Neuronal stem cell (in vitro differentiated cells): ENCODE data around the gene PDK2.

Experiments
- DNase-seq: peaks from one replicate; pipeline ENCODE4 v3.0.0-alpha.2; 2013; ENCODE audit warnings: low spot score
- H2AFZ ChIP-seq: one replicate; pipeline ENCODE4 v1.6.1; 2013; ENCODE audit warnings: mild to moderate bottlenecking, low read length, inconsistent platforms
- H2AK5ac ChIP-seq: 2 replicates; pipeline ENCODE4 v1.6.1; 2013; ENCODE audit warnings: low read depth, mild to moderate bottlenecking, inconsistent platforms, low read length, moderate library complexity, mixed read lengths
- H2BK120ac ChIP-seq: 2 replicates; pipeline ENCODE4 v1.6.1; 2013; ENCODE audit warnings: low read depth, mild to moderate bottlenecking, inconsistent platforms, low read length, moderate library complexity, mixed read lengths
- H2BK12ac ChIP-seq: one replicate; pipeline ENCODE4 v1.6.1; 2013; ENCODE audit warnings: low read length, inconsistent platforms
- H2BK15ac ChIP-seq: 2 replicates; pipeline ENCODE4 v1.6.1; 2013; ENCODE audit warnings: mild to moderate bottlenecking, low read length, inconsistent platforms, mixed read lengths
- H2BK5ac ChIP-seq: one replicate; pipeline ENCODE4 v1.6.1; 2013; ENCODE audit warnings: inconsistent platforms, mild to moderate bottlenecking, low read length, moderate library complexity
- H3K14ac ChIP-seq: one replicate; pipeline ENCODE4 v1.6.1; 2013; ENCODE audit warnings: low read length, inconsistent platforms
- H3K18ac ChIP-seq: 2 replicates; pipeline ENCODE4 v1.6.1; 2013; ENCODE audit warnings: low read length, inconsistent platforms
- H3K23ac ChIP-seq: 2 replicates; pipeline ENCODE4 v1.6.1; 2013; ENCODE audit warnings: low read depth, mild to moderate bottlenecking, mixed read lengths, low read length, inconsistent platforms; ENCODE audit not compliant: poor library complexity
- H3K27ac ChIP-seq: replicated peaks from 3 replicates; pipeline ENCODE4 v1.5.1; 2013; ENCODE audit warnings: low read length, inconsistent platforms
- H3K27me3 ChIP-seq, 3 experiments: 2 replicates each; pipeline ENCODE4 v1.6.1; 2013; ENCODE audit warnings: low read length in 3 of 3, mild to moderate bottlenecking in 2 of 3, inconsistent platforms in 1 of 3, low read depth in 1 of 3, mixed read lengths in 1 of 3, moderate library complexity in 1 of 3; ENCODE audit not compliant: control insufficient read depth in 3 of 3, insufficient read depth in 3 of 3
- H3K36me3 ChIP-seq, 2 donors: replicated peaks in 1 of 2; 2 replicates each; pipeline ENCODE4 v1.6.1; 2013; ENCODE audit warnings: low read length in 2 of 2; ENCODE audit not compliant: control insufficient read depth in 2 of 2, insufficient read depth in 2 of 2
- H3K4ac ChIP-seq: 2 replicates; pipeline ENCODE4 v1.6.1; 2013; ENCODE audit warnings: inconsistent platforms, mild to moderate bottlenecking, low read length, moderate library complexity
- H3K4me1 ChIP-seq, 2 donors: 1 replicate in 1 of 2; 2 replicates in 1 of 2; pipeline ENCODE4 v1.6.1; 2013; ENCODE audit warnings: low read length in 2 of 2, low read depth in 1 of 2; ENCODE audit not compliant: control insufficient read depth in 2 of 2, insufficient read depth in 1 of 2
- H3K4me2 ChIP-seq: one replicate; pipeline ENCODE4 v1.6.1; 2013; ENCODE audit warnings: mild to moderate bottlenecking, low read length, inconsistent platforms; ENCODE audit not compliant: insufficient read depth, poor library complexity, severe bottlenecking
- H3K4me3 ChIP-seq, 2 donors: 2 replicates each; pipeline ENCODE4 v1.5.1; 2013; ENCODE audit warnings: low read length in 2 of 2, mild to moderate bottlenecking in 2 of 2, inconsistent platforms in 1 of 2, moderate library complexity in 1 of 2
- H3K79me1 ChIP-seq: one replicate; pipeline ENCODE4 v1.6.1; 2013; ENCODE audit warnings: low read depth, mild to moderate bottlenecking, inconsistent platforms, low read length, moderate library complexity
- H3K9ac ChIP-seq: one replicate; pipeline ENCODE4 v1.6.1; 2013; ENCODE audit warnings: mild to moderate bottlenecking, low read depth, low read length, inconsistent platforms; ENCODE audit not compliant: poor library complexity
- H3K9me3 ChIP-seq, 2 donors: replicated peaks in 1 of 2; 2 replicates each; pipeline versions ENCODE3 to v1.6.1; 2013; ENCODE audit warnings: low read length in 2 of 2, mild to moderate bottlenecking in 2 of 2, inconsistent platforms in 1 of 2, low read depth in 1 of 2, mixed read lengths in 1 of 2, moderate library complexity in 1 of 2; ENCODE audit not compliant: control insufficient read depth in 2 of 2, insufficient read depth in 1 of 2
- H4K8ac ChIP-seq: one replicate; pipeline ENCODE4 v1.6.1; 2013; ENCODE audit warnings: low read depth, mild to moderate bottlenecking, inconsistent platforms, low read length, moderate library complexity
- H4K91ac ChIP-seq: one replicate; pipeline ENCODE4 v1.6.1; 2013; ENCODE audit warnings: low read length, low read depth, mild to moderate bottlenecking, inconsistent platforms; ENCODE audit not compliant: poor library complexity
- WGBS, 2 donors: extraction: QIAGEN DNeasy Blood & Tissue Kit; methylation state at CpG; one replicate each; pipeline ENCODE4 v1.1.7; 2013; ENCODE audit warnings: missing lambda C conversion rate in 2 of 2, mixed read lengths in 1 of 2; ENCODE audit not compliant: insufficient read length in 2 of 2, insufficient replicate concordance in 1 of 2; ENCODE audit errors: extremely low coverage in 2 of 2; 5-methylcytosine and 5-hydroxymethylcytosine counted together

The PDK2 gene

GRCh38 chr17:50150354-50151040, 55.3 kb downstream of the PDK2 start, which contains the start of gene PPP1R9B:
Gene PPP1R9B (minus strand): TSS chr17:50150677. CDS start chr17:50150513, 164 bp downstream.
- Histone ChIP-seq H2BK12ac (no peak within 1 kb of the TSS), H4K8ac (no peak within 1 kb of the TSS), H4K91ac (no peak within 1 kb of the TSS), H3K4me3 (peak within 1 kb of the TSS; percentile 73 to 92), H3K9ac (peak within 1 kb of the TSS; percentile 99), H2BK5ac (peak within 1 kb of the TSS; percentile 80), H3K27ac (peak within 1 kb of the TSS; percentile 80), H3K79me1 (peaks cover 19% of the 10 kb centered on the region), H3K18ac (peak within 1 kb of the TSS; percentile 95), H2BK15ac (peak within 1 kb of the TSS; percentile 76), H2AK5ac (peak within 1 kb of the TSS; percentile 95), H3K9me3 (no peaks in the 10 kb centered on the region), H2BK120ac (no peak within 1 kb of the TSS), H3K27me3 (no peaks in the 10 kb centered on the region), H3K4me1 (peaks cover 20 to 27% of the 10 kb centered on the region in 2 donors), H3K14ac (peak within 1 kb of the TSS; percentile 77), H3K4ac (no peak within 1 kb of the TSS), H3K4me2 (peak within 1 kb of the TSS; percentile 97), H3K23ac (peak within 1 kb of the TSS; percentile 87), H2AFZ (peak within 1 kb of the TSS; percentile 79), H3K36me3 (peaks cover 0 to 14% of the 10 kb centered on the region in 2 donors)
- no CpG with 5 or more reads among the region's 69 CpGs for WGBS, 2 donors
- DNase-seq, result no peak

GRCh38 chr17:50151041-50151936, 56.1 kb downstream of the PDK2 start:
- no peak overlapping the region for H3K4ac ChIP-seq
- H3K9me3 ChIP-seq, result no peaks in the 10 kb centered on the region
- H3K36me3 ChIP-seq, result peaks cover 0 to 6% of the 10 kb centered on the region in 2 donors
- peak overlapping the region; percentile 87 for H3K4me2 ChIP-seq
- H2BK12ac ChIP-seq, result no peak overlapping the region
- H3K23ac ChIP-seq, result no peak overlapping the region
- H2BK120ac ChIP-seq, result no peak overlapping the region
- H4K8ac ChIP-seq, result no peak overlapping the region
- DNase-seq, result peak; percentile 90
- H3K14ac ChIP-seq, result no peak overlapping the region
- H3K4me1 ChIP-seq, result peaks cover 20 to 26% of the 10 kb centered on the region in 2 donors
- H2BK15ac ChIP-seq, result peak overlapping the region; percentile 41
- H3K9ac ChIP-seq, result peak overlapping the region; percentile 60
- H3K27me3 ChIP-seq, result no peaks in the 10 kb centered on the region
- peak overlapping the region; percentile 73 to 92 for H3K4me3 ChIP-seq
- H4K91ac ChIP-seq, result no peak overlapping the region
- peak overlapping the region; percentile 79 for H2AFZ ChIP-seq
- peak overlapping the region; percentile 80 for H3K27ac ChIP-seq
- no CpG with 5 or more reads among the region's 40 CpGs for WGBS, 2 donors
- peak overlapping the region; percentile 21 for H3K18ac ChIP-seq
- peak overlapping the region; percentile 57 for H2BK5ac ChIP-seq
- peak overlapping the region; percentile 15 for H2AK5ac ChIP-seq
- H3K79me1 ChIP-seq, result peaks cover 17% of the 10 kb centered on the region

- no CpG with 5 or more reads among the region's 12 CpGs for WGBS, 2 donors
- Histone ChIP-seq H3K4me2 (peak overlapping the region; percentile 82), H2BK120ac (no peak overlapping the region)
These were observed 56.9 kb downstream of the PDK2 start for GRCh38 chr17:50151937-50152547.

More at GRCh38 chr17:50151937-50152547, 56.9 kb downstream of the PDK2 start:
- H3K23ac ChIP-seq, result no peak overlapping the region
- H2BK15ac ChIP-seq, result no peak overlapping the region
- peak overlapping the region; percentile 87 for H3K27ac ChIP-seq
- peak; percentile 77 for DNase-seq
- H3K4ac ChIP-seq, result no peak overlapping the region
- H2BK5ac ChIP-seq, result peak overlapping the region; percentile 57
- no peak overlapping the region for H4K91ac ChIP-seq
- peak overlapping the region; percentile 24 for H3K9ac ChIP-seq
- no peak overlapping the region for H4K8ac ChIP-seq
- H2BK12ac ChIP-seq, result no peak overlapping the region
- H3K9me3 ChIP-seq, result no peaks in the 10 kb centered on the region
- peak overlapping the region; percentile 94 for H3K18ac ChIP-seq
- peaks cover 13% of the 10 kb centered on the region for H3K79me1 ChIP-seq
- H3K14ac ChIP-seq, result no peak overlapping the region
- peak overlapping the region; percentile 59 for H2AK5ac ChIP-seq
- H3K36me3 ChIP-seq, result peaks cover 0 to 2% of the 10 kb centered on the region in 2 donors
- no peaks in the 10 kb centered on the region for H3K27me3 ChIP-seq
- H2AFZ ChIP-seq, result peak overlapping the region; percentile 76
- peak overlapping the region; percentile 70 to 73 for H3K4me3 ChIP-seq
- H3K4me1 ChIP-seq, result peaks cover 17 to 19% of the 10 kb centered on the region in 2 donors
